DOHH2 (cell line): ENCODE measurements around the gene KLHL42.

Experiments used
- EZH2phosphoT487 ChIP-seq: fragments of 200-600 bp; sonication (generic); IDR thresholded peaks from 2 replicates; pipeline ENCODE4 v1.6.1; 2017; ENCODE audit warnings: borderline replicate concordance, mild to moderate bottlenecking, antibody characterized with exemption, low read length, moderate library complexity, mixed read lengths
- TF ChIP-seq, protein P1 (sequence below): fragments of 200-600 bp; sonication (generic); IDR thresholded peaks from one replicate; pipeline ENCODE4 v1.5.1; 2014; ENCODE audit warnings: antibody characterized with exemption, mild to moderate bottlenecking, low read depth, low read length; ENCODE audit not compliant: poor library complexity, severe bottlenecking

GRCh38 chr12:27814851-27815591 lies 35.0 kb downstream of the KLHL42 start:
- TF ChIP-seq, protein P1, sequence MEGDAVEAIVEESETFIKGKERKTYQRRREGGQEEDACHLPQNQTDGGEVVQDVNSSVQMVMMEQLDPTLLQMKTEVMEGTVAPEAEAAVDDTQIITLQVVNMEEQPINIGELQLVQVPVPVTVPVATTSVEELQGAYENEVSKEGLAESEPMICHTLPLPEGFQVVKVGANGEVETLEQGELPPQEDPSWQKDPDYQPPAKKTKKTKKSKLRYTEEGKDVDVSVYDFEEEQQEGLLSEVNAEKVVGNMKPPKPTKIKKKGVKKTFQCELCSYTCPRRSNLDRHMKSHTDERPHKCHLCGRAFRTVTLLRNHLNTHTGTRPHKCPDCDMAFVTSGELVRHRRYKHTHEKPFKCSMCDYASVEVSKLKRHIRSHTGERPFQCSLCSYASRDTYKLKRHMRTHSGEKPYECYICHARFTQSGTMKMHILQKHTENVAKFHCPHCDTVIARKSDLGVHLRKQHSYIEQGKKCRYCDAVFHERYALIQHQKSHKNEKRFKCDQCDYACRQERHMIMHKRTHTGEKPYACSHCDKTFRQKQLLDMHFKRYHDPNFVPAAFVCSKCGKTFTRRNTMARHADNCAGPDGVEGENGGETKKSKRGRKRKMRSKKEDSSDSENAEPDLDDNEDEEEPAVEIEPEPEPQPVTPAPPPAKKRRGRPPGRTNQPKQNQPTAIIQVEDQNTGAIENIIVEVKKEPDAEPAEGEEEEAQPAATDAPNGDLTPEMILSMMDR = no peak
- TF ChIP-seq EZH2phosphoT487 = no peak
